DMS79 treated with DMSO at 0.1 percent for 48 hours (cell line): ENCODE measurements around the gene MALSU1.
A peak's percentile ranks its signal among the peaks of the same experiment; 100 is the strongest.
"Not testable (repeated sequence)": the region's sequence is repeated elsewhere in the genome, so short reads cannot be mapped to it uniquely, and the experiment has no call there.

Experiments used
- DNase-seq: peaks from one replicate; lab custom pipeline; 2025; lab: John Stamatoyannopoulos, UW

MALSU1 gene

DNA sequence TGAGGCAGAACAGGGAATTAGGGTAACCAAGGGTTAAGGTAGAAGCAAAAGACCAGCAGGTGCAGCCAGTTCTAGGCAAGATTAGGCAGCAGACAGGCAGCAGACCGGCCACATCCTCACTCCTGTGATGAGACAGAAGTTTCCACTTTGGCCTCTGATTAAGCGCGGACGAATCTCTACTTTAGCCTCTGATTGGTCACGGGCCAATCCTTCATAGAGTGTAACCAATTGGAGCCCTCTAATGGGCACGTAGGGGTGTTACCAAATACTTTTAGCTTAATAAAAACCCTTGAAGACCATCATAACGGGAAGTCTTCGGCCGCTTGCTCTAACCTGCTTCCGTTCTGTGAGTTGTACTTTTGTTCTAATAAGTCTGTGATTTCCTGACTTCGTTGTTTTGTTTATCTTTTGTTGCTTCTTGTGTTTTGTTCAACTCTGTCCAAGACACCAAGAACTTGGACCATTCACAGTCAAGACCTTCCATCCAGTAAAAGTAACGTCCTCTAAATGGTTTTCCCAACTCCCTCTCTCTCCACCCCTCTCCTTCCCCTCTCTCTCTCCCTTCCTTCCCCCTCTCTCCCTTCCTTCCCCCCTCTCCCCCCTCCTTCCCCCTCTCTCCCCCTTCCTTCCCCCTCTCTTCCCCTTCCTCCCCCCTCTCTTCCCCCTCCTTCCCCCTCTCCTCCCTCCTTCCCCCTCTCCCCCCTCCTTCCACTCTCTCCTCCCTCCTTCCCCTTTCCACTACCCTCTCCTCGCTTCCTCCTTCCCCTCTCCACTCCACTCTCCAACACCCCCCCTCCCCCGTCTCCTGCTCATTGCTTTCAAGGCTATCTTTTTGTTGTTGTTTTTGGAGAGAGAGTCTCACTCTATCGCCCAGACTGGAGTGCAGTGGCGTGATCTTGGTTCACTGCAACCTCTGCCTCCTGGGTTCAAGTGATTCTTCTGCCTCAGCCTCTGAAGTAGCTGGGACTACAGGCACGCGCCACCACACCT lies 13.2 kb upstream of the MALSU1 start:
- DNase-seq = no peak

DNA sequence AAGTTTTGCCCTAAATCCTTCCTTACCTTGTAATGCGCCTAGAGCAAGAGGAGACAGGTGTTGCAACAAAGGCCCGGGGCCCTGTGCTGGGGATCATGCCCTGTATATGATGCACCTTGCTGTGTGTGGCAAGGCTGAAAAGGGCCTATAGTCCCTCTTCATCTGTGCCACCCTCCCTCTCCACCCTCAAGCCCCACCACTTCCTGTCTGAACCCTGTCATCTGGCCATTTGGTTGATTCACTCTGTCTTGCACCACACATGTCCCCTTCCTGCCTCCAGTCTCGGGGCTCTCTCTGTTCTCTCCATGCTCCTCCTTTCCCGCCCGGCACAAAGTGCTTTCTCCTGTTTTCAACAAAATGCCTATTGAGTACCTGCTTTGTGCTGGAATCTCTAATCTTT lies 11.5 kb upstream of the MALSU1 start:
- DNase-seq = no peak

DNA sequence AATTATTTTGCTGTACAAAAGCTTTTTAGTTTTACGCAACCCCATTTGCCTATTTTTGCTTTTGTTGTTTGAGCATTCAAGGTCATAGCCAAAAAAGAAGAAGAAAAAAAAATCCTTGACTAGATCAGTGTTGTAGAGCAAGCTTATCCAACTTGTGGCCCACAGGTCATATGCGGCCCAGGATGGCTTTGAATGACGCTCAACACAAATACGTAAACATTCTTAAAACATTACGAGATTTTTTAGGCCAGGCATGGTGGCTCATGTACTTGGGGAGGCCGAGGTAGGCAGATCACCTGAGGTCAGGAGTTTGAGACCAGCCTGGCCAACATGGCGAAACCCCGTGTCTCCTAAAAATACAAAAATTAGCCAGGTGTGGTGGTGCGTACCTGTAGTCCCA lies 8.1 kb upstream of the MALSU1 start:
- DNase-seq = no peak

DNA sequence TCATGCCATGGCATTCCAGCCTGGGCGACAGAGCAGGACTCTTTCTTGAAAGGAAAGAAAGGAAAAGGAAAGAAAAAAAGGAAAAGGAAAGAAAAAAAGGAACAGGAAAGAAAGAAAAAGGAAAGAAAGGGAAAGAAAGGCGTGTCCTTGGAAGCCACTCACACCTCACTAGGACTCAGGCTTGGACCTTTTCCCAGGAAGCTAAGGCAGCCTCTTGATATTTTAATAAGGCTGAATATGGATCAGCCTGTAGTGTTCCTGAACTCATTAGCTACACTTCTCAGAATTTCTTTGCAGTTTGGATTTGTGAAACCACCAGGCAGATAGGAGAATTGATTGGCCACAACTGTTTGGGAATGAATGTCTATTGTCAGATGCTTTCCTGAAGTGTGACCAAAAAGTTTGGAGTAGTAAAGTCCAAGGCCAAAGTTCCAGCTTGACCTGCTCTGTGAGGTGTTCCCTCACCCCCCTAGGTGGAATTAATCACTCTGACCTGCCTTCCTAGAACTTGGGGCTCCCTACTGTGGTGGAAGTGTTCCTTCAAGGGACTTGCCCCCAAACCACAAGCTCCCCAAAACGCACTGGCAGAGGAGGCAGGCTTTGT lies 7.1 kb upstream of the MALSU1 start:
- DNase-seq = no peak

DNA sequence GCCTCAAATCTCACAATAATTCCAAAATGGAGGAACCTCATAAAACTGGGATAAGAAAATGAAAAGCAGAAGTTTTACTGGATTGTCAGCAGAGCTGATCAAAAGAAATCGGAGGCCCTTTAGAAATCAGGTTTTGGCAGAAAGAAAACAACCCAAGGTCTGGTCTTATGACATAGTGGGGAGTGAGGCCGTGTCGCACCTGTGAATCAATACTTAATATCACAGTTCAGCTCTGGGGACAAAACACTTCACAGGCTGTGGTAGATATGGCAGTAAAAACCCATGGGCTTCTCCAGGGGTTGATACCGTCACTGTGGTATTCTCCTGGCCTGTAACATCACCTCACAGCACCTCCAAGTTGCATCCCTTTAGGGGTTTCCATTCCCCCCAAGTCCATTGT lies 6.5 kb upstream of the MALSU1 start:
- DNase-seq = no peak

DNA sequence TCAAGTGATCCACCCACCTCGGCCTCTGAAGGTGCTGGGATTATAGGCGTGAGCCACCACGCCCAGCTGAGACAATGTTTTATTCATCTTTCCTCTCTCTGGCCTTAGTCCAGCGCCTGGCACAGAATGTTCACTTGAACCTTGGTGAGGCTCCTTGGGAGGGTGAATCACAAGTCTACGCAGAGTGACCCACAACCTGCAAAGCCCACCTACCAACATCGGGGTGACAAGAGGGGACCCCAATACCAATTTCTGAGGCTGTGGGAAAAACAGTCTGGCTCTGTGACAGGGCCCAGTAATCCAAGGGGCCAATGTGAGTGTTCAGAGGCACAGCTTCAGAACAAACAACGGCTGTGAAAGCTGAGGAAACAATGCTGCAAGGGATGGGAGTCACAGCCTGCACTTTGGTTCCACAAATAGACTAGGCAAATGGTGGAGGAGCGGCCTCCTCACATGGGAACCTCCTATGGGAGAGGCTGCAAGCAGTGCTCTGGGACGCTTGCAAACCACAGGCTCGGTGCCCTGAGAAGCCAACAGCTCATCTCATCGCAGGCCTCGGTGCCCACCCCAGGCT lies 5.6 kb upstream of the MALSU1 start:
- DNase-seq = no peak

DNA sequence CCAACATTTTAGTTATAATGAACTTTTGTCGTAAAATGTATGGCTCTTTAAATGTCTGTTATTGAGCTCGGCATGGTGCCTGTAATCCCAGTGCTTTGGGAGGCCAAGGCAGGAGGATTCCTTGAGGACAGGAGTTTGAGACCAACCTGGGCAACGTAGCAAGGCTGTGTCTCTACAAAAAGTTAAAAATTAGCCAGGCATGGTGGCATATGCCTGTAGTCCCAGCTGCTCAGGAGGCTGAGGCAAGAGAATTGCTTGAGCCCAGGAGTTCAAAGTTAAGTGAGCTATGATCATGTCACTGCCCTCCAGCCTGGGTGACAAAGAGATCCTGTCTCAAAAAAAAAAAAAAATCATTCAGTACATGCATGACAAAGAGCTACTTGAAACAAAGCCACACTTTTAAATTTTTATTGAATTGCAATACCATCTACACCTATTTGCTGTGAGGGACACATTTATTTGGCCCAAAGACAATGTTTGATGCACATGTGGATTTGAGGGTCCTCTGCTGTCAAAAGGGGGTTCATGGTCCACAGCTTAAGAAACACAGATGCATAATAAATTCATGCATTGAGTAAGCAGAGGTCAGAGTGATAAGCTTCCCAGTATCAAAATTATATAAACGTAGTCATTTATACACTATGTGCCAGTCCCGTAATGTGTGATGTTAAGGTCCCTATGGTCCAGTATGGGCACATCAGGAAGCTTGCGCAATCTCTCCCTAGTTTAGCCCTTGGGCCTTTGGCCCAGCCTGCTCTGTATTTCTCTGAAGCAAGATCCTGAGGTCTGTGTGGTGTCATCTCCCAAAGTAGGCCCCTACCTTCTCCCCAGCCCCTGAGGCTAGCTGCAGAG lies 4.4 kb upstream of the MALSU1 start:
- DNase-seq = no peak

DNA sequence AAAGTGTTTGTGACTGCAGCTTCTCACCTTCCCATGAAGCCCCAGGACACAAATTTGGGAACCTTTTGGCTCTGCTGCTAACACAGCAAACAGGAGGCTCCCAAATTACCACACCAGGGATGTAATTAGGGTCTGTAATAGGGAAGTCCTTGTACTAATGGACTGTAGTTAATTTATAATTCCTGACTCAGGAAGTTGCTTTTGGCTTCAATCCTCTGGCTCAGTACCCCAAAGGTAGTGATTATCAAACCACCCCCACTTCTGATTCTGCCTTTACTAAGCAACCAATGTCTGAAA lies 3.8 kb upstream of the MALSU1 start:
- DNase-seq = no peak

DNA sequence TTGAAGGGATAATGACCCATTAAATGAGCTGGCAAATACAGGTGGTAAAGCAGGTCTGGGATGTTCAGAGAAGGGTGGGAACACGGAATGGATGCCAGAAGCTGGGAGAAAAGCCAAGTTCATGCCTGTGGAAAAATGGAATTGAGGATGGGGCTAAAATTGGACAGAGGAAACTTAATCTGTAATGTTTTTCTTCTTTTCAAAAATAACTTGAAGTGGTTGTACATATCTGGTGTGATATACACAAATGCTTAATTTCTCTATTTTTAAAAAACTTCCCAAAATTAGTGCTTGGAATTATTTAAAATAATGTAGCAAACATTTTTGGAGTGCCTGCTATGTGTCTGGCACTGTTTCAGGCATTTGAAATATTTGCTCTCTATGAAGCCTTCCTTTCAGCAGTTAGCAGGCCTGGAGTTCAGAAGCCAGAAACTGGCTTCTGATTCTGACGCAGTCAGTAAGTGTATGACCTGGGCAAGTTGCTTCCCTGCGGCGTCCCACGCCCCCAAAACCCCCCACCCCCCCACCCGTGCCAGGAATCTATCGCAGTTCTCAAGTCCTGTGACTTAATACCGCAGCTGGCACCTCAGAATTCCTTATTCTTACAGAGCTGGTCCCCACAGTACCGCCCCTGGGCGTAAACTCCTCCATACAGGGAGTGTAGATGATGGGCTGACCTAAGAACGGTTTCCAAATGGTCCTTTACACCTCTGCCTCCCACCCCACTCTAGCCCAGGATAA lies 828 bp upstream of the MALSU1 start:
- DNase-seq = no peak

DNA sequence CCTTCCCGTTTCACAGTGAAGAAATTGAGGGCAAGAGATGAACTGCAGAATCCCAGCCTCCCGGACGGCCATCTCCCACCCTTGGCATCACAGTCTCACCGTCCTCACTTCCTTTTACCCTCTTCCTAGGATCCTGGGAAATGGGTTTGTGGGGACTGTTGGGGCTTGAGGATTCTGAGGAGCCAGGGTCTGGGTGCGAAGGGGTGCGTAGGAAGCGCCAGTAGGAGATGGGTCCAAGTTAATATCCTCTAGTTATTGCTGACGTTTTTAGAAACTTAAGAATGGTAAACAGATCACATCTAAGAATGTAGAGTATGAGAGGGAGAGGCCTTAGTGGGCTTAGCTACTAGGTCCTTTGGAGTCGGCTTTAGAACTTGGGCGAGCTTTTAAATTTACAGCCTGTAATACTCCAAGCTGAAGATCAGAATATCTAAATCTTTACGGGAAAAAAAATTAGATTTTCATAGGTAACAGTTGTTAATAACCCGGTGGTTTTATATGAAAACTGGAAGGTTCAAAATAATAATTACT lies 696 bp downstream of the MALSU1 start:
- no peak for DNase-seq

DNA sequence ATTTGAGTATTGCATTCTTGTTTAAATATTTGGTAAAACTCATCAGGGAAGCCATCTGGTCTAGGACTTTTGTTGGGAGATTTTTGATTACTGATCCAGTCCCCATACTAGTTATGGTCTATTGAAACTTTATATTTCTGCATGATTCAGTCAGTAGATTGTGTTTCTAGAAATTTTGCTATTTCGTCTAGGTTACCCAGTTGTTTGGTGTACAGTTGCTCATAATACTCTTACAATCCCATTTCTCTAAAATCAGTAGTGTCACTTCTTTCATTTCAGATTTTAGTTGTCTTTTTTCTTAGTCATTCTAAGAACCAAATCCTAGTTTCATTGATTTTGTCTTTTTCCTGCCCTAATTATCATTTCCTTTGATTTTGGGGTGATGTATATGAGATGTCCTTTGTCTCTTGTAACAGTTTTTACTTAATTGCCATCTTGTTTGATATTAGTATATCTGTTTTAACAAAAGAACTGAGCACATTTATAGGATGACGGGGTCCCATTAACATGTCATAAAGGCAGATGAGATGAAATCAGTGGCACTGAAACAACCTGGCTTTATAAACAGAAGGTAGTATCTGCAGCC lies 7.9 kb downstream of the MALSU1 start:
- DNase-seq = no peak

DNA sequence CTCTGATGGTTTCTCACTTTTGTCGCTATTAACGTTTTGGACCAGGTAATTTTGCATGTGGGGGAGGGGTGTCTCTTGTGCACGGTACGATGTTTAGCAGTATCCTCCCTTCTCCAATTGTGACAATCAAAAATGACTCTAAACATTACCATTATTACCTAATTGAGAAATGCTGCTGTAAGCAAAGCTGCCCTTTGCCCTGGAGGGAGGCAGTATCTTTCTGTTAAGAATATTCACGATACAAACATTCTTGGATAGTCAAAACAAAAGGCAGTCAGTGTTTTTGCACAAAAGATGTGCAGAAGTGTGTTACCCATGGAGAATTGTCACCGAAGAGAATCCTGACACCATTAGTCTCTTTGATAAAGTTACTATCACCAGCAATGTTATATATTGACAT lies 9.6 kb downstream of the MALSU1 start:
- no peak for DNase-seq

DNA sequence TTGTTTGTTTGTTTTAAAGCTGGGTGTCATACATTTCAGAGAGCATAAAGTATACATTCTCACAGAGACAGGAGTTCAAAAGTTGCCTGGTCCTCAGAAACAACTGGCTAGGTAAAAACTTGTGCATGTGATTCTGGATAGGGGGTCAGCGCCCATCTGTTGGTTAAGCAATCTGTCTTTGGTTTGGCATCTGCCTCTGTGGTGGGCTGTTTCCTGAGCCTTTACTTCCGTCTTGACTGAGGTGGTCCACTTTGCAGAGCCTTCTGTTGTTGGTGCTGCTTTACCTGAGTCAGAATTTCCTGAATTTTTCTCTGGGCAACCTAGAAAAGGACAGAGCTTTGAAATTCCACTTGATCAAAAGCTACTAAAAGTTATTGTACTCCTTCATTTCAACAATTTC lies 13.0 kb downstream of the MALSU1 start:
- DNase-seq = not testable (repeated sequence)

DNA sequence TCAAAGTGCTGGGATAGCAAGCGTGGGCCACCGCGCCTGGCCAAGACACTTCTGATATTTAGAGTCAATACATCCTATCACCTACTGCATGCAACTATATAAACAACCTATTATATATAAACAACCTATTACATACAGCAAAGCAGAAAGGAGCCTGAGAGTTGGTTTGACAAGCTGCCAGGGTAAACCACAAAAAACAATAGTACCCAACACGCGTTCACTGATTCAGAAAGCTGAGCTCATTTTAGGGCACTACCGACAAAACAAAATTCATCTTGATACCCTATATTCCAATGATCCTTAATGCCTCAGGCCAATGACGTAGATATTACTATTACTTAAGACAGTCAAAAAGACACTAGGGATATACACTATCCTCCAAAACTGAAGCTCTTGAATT lies 16.2 kb downstream of the MALSU1 start:
- DNase-seq = no peak

DNA sequence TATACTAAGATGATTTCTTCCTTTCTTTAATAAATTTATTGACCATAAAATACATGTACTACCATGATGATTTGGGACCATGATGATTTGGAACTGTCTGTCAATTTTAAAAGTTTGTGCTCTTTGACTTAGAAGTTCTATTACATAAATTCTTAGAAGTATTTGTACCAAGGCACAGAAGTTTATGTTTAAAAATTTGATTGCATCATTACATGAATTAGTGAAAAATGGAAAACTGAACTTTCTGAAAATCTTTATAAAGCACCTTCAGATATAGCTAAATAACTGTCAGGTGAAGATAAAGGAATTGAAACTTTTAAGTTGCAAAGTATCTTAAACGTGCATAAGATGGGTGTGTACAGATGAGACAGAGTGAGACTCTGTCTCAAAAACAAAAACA lies 32.0 kb downstream of the MALSU1 start:
- no peak for DNase-seq

DNA sequence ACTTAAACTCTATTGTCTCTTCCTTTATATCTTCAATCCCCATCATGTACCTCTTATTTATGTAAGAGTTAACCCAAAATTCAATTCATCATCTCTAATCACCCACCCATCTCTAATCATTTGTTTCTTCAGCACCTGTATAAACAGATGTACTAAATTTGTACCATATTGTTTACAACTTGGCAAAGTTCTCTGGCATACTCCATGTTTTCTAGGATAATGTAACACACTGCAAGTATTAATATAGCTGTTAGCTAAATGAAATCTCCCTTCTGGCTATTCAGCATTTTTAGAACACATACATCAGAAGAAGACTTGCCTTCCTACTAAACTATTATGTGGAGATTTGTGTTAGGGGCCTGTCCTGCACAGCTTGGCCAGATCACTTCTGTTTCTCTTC lies 33.1 kb downstream of the MALSU1 start:
- no peak for DNase-seq

DNA sequence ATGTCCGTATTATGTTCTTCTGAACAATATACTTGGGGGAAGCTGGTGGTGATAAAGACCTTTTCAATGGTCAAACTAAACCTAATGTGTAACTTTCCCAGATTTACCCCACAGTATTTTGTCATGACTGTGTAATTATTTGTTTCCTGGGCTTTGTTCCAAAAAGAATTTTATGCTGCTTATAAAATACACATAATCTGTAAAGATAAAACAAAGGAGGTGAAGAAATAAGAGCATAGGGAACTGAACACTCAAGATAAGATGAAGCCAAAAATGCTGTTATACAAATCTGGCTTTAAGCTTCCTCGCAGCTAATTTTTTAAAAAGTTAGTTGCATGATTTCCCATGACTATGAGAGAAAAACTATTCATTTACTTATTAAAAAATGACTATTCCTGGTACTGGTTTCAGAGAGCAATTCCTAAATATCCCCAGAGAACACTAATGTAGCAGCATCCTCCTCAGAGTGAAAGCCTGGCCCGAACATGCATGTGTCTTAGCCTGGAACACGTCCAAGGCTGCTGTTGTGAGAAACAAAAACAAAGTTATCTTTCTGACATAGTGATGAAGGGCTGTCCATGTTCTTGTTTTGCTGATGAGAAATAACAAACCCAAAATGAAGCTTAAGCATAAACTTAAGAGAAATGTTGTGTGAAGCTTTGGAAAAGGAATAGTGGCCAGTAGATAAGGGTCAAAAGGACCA lies 33.9 kb downstream of the MALSU1 start:
- DNase-seq = no peak

DNA sequence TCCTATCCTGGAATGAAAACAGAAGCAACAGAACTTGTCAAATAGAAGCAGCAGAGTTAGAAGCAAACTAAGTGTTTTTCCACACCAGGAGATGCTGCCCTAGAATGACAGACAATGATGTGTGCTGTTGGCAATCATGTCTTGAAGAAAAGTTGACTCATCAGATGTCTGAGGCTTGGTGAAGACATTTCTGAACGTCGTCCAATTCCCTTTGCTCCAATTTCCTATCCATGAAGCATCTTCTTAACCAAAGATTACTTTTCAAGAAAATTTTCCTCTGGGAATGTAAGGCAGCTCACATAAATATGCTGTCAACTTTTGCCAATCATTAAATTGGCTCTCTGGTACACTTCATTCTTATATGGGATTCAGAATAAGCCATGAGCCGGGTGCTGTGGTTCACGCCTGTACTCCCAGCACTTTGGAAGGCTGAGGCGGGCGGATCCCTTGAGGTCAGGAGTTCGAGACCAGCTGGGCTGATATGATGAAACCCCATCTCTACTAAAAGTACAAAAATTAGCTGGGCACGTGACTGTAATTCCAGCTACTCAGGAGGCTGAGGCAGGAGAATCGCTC lies 34.6 kb downstream of the MALSU1 start:
- no peak for DNase-seq

DNA sequence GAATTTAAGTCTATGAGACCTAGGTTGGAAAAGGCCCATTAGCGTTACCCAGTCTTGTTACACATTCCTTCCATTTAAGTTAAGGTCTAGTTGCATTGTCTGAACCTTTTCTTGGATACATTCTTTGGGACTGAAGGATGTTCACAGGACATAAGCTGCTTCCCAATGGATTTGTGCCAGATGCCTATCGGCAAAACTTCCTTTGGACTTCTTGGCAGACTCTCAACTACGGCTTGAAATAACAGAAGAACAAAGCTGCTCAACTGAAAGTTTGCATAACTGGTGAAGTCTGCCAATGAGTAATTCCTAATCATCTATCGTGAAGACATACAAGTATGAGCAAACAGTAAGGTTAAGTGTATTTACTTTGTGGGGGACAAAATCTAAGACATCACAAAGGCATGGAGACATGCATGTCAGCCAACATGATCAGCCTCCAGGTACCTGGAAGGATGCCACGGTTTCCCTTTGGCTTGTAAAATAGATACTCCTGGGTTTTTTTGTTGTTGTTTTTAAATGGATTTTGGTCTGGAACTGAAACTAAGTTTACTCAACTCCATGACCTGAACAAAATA lies 35.4 kb downstream of the MALSU1 start:
- peak; percentile 91 for DNase-seq

DNA sequence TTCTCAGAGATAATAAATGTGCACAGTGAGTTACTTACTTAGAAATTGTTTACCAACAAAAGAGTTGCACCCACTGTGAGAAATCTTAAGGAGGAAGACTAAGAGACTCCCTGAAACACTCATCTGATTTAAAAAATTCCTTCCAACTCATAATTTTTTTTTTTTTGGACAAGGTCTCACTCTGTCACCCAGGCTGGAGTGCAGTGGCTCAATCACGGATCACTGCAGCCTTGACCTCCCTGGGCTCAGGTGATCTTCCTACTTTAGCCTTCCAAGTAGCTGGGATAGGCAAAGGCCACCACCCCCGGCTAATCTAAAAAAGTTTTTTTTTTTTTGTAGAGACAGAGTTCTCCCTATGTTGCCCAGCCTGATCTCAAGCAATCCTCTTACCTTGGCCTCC lies 36.0 kb downstream of the MALSU1 start:
- DNase-seq = peak; percentile 46
